Chondrocyte (in vitro differentiated cells): Measurements from ENCODE around the gene CETP. TPM values are rescaled to one million over a fixed set of nuclear protein-coding genes. Genes with fewer than 3 reads are reported as not detected.
A peak's percentile ranks its signal among the peaks of the same experiment; 100 is the strongest.

Source experiments
- DNase-seq: peaks from one replicate; pipeline ENCODE4 v3.0.0; 2021; ENCODE audit warnings: mixed read lengths, low spot score
- H3K27ac Mint-ChIP-seq: one replicate; pipeline ENCODE4 v1.8.0; 2021; ENCODE audit warnings: mild to moderate bottlenecking, moderate library complexity, mixed read lengths; ENCODE audit not compliant: unreplicated experiment
- H3K27me3 Mint-ChIP-seq: 2 replicates; pipeline ENCODE4 v1.8.0; 2021; ENCODE audit warnings: low read depth, mixed read lengths
- H3K36me3 Mint-ChIP-seq: 2 replicates; pipeline ENCODE4 v1.8.0; 2021; ENCODE audit warnings: low read depth, mixed read lengths
- H3K4me1 Mint-ChIP-seq: 2 replicates; pipeline ENCODE4 v1.8.0; 2021; ENCODE audit warnings: low read depth, mild to moderate bottlenecking, mixed read lengths
- H3K4me3 Mint-ChIP-seq: one replicate; pipeline ENCODE4 v1.8.0; 2021; ENCODE audit warnings: mild to moderate bottlenecking, moderate library complexity, mixed read lengths; ENCODE audit not compliant: unreplicated experiment
- H3K9me3 Mint-ChIP-seq: 2 replicates; pipeline ENCODE4 v1.8.0; 2021; ENCODE audit warnings: low read depth, mixed read lengths
- CTCF ChIP-seq: fragments of 200-600 bp; sonication (generic); IDR thresholded peaks from 2 replicates; pipeline ENCODE4 v1.5.0; 2021; ENCODE audit warnings: antibody characterized with exemption, mild to moderate bottlenecking, moderate library complexity
- long read RNA-seq: library from polyadenylated mRNA; stranded (forward); transcript quantifications from one replicate; pipeline ENCODE4 v2.0.0, GENCODE V29; 2021
- total RNA-seq: library from RNA; stranded (reverse); gene quantifications from 3 replicates; pipeline ENCODE4 v1.2.1, GENCODE V29; 2021

The CETP gene
- not detected in 3 replicates for total RNA-seq
- long read RNA-seq, result 0 reads

- TF ChIP-seq CTCF, result no peak
- peaks cover 15% of the 10 kb centered on the region for H3K4me1 Mint-ChIP-seq
- no peaks in the 10 kb centered on the region for H3K9me3 Mint-ChIP-seq
- H3K36me3 Mint-ChIP-seq, result no peaks in the 10 kb centered on the region
- no peak within 1 kb of the TSS for H3K4me3 Mint-ChIP-seq
- no peak for DNase-seq
- H3K27ac Mint-ChIP-seq, result no peak within 1 kb of the TSS
- H3K27me3 Mint-ChIP-seq, result no peaks in the 10 kb centered on the region
These were observed at the start of gene CETP for GRCh38 chr16:56961851-56962281. CETP (plus strand) TSS chr16:56961950; CDS start chr16:56961980, 30 bp downstream.

- H3K27me3 Mint-ChIP-seq, result peaks cover 3% of the 10 kb centered on the region
- H3K36me3 Mint-ChIP-seq, result peaks cover 5% of the 10 kb centered on the region
- TF ChIP-seq CTCF, result no peak
- H3K9me3 Mint-ChIP-seq, result no peaks in the 10 kb centered on the region
- no peak for DNase-seq
- peaks cover 48% of the 10 kb centered on the region for H3K4me1 Mint-ChIP-seq
- no peak overlapping the region for H3K4me3 Mint-ChIP-seq
- peak overlapping the region; percentile 39 for H3K27ac Mint-ChIP-seq
These were observed 48.7 kb upstream of the CETP start for GRCh38 chr16:56912746-56913708.

- TF ChIP-seq CTCF, result no peak
- peaks cover 54% of the 10 kb centered on the region for H3K4me1 Mint-ChIP-seq
- H3K9me3 Mint-ChIP-seq, result no peaks in the 10 kb centered on the region
These were observed 46.9 kb upstream of the CETP start for GRCh38 chr16:56914896-56915295.

DNA sequence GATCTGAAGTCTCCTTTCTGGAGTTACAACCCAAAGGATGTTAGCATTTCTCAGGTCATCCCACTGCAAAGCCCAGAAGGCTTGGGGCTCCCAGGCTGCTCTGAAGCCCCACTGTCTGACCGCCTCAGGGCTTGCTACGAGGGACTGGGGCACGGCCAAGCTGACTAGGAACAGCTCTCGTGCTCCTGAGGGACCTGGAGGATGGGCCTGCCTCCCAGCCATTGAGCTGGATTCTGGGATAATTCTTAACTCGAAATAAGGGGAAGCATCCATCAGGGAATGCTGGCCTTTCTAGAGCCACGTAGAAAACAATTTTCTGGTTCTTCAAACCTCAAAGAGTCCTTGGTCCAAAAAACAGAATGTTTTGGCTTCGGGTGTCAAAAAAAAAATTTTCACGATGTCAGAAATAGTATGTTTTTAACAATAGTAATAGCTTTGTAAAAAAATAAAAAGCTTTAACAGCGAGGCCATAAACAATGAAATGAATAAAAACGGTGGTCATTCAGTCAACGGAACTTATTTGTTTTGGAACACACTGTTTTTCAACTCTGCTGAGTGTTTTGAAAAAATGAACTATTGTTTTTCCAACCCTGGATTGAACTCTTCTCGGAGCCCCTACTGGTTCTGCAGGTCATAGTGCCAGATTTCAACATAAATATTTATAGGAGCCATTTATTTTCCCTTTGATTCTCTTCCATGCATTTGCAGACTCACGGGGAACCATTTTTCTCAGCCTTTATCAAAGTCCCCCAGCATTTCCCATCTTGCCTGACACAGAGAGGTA, 46.2 kb upstream of the CETP start:
- no peaks in the 10 kb centered on the region for H3K9me3 Mint-ChIP-seq
- H3K36me3 Mint-ChIP-seq, result peaks cover 5% of the 10 kb centered on the region
- DNase-seq, result no peak
- peaks cover 50% of the 10 kb centered on the region for H3K4me1 Mint-ChIP-seq
- H3K4me3 Mint-ChIP-seq, result no peak overlapping the region
- no peak overlapping the region for H3K27ac Mint-ChIP-seq
- TF ChIP-seq CTCF, result no peak
- H3K27me3 Mint-ChIP-seq, result peaks cover 3% of the 10 kb centered on the region

More at GRCh38 chr16:56914896-56915295, 46.9 kb upstream of the CETP start:
- H3K27me3 Mint-ChIP-seq, result peaks cover 3% of the 10 kb centered on the region
- DNase-seq, result no peak
- H3K36me3 Mint-ChIP-seq, result peaks cover 5% of the 10 kb centered on the region
- H3K27ac Mint-ChIP-seq, result no peak overlapping the region
- no peak overlapping the region for H3K4me3 Mint-ChIP-seq
